ENCODE results near the gene TCF12.

The TCF12 gene

DNA sequence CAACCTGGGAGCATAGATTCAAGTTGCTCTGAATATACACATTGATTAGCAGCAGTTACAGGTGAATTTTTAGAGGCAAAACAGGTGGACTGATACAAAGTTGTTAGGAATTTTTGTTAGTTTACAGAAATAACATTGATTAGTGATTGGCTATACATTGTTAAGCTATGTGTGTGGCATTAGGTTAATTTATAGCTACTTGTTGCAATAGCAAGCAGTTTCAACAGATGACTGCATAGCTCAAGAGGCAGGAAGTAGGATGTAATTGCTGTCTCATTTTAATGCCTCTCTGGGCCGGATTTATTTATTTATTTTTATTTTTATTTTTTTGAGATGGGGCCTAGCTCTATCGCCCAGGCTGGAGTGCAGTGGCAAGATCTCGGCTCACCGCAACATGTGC lies 99.7 kb downstream of the TCF12 start:
- DNase-seq (ENCODE audit: low read depth) = no peak

DNA sequence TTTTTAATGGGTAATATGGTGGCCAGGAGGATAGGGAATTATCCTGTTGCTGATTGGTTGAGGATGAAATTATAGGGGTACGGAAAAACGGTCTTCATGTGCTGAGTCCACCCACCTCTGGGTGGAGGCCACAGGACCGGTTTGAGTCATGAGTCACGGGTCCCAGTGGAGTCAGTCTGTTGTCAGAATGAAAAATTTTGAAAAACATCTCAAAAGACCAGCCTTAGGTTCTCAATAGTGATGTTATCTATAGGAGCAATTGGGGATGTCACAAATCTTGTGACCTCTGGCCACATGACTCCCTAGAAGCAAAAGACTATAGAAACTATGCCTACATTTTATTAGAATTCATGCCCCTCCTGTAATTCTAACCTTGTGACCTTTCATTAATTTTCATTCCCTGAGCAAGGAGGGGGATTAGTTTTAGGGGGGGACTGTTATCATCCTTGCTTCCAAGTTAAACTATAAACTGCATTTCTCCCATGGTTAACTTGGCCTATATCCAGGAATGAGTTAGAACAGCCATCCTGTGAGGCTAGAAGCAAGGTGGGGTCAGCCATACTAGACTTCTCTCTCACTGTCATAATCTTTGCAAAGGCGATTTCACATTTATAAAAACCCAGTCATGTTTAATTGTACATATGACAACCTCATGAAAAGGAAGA lies 101.2 kb downstream of the TCF12 start:
- no peak for DNase-seq (ENCODE audit: low read depth)

DNA sequence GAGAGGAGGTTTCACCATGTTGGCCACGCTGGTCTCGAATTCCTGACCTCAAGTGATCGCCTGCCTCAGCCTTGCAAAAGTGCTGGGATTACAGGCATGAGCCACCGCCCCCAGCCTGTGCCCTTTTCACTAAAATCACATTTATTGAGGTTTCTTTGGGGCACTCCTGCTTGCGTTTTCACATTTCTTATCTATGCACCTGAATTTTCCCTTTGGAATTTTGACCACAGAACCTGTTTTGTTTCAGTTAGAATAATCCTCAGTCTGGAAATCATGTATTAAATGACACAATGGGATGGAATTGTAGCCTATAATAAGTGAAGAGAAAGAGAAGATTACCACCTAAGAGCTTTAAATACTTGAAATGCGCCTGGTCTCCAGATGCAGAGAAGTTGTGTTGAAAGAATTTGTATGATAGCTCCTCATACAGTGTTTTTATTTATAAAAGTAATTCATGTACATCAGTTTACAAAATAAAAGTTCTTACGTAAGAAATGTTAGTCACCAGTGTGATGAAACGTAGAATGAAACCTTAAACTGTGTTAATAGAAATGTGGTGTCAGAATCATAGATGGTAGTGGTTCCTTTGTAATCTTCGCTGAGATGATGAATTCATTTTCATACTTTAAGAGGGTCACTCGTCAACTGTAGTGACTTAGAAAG lies 107.0 kb downstream of the TCF12 start:
- no peak for DNase-seq (ENCODE audit: low read depth)

DNA sequence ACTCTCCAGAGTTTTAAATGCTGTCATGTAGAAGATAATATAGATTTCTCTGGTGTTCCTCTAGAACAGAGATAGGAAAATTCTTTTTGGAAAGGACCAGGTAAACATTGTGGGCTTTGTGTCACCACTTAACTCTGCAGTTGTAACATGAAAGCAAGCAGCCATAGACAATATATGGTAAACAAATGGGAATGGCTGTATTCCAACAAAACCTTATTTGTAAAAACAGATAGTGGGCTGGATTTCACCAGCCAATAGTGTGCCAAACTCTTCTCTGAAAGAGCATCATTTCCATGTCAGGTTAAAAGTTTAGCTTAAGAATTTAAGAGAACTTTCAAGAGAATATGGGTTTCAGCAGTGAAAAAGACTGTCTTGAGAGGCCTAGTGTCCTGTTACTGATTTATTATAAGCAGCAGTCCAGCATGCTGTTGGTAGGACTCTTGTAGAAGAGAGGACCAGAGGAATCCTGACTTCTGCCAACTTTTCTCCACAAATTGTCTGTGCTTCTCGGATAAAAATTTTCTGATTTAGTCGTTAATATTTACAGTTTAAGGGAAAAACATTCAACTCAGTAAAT lies 107.7 kb downstream of the TCF12 start:
- DNase-seq (ENCODE audit: low read depth) = no peak

DNA sequence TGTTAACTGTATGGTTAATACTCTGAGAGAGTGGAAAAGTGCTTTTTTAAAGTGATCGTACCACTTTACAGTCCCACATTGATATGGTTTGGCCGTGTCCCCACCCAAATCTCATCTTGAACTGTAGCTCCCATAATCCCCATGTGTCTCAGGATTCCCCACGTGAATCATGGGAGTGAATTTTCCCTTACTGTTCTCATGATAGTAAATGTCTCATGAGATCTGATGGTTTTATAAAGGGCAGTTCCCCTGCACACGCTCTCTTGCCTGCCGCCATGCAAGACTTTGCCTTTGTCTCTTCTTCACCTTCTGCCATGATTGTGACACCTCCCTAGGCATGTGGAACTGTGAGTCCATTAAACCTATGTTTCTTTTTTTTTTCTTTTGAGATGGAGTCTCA lies 109.2 kb downstream of the TCF12 start:
- no peak for DNase-seq (ENCODE audit: low read depth)

DNA sequence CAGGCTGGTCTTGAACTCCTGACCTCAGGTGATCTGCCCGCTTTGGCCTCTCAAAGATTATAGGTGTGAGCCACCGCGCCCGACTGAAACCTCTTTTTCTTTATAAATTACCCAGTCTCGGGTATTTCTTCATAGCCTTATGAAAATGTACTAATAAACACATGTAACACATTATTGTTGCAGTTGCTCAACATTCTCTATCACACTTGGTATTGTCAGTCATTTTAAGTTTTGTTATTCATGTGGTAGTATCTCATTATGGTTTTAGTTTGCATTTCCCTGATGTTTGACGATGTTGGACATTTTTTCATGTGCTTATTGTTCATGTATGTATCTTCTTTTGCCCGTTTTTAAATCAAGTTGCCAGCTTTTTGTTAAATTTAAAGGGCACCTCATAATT lies 109.7 kb downstream of the TCF12 start:
- DNase-seq (ENCODE audit: low read depth) = no peak

DNA sequence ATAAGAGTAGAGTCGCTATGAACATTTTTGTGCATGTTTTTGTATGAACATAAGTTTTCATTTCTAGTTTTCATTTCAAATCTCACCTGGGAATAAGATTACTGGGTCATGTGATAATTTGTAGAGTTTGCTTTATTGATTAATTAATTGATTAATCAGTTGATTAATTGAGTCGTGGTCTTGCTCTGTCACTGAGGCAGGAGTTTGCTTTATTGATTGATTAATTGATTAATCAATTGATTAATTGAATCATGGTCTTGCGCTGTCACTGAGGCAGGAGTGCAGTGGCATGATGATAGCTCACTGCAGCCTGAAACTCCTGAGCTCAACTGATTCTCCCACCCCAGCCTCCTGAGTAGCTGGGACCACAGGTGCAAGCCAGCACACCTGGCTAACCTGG lies 111.6 kb downstream of the TCF12 start:
- DNase-seq (ENCODE audit: low read depth) = no peak

DNA sequence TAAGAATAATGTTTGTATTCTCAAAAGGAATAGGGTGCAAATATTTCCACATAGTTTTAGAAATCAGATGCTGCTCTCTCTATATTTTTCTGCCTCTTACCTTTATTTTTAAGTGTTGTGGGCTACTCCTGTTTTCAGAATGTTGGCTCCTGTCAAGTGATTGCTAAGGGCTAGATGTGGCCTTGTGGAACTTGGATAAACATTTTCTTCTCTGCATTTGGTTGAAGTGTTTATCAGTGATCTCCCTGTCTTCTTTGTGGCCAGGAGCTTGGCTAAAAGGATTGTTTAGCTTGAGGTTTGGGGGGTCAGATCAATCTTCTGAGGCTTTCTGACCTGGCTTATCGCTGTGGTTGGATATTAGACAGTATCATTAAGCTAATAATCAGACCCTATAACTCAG lies 112.6 kb downstream of the TCF12 start:
- DNase-seq (ENCODE audit: low read depth) = no peak

DNA sequence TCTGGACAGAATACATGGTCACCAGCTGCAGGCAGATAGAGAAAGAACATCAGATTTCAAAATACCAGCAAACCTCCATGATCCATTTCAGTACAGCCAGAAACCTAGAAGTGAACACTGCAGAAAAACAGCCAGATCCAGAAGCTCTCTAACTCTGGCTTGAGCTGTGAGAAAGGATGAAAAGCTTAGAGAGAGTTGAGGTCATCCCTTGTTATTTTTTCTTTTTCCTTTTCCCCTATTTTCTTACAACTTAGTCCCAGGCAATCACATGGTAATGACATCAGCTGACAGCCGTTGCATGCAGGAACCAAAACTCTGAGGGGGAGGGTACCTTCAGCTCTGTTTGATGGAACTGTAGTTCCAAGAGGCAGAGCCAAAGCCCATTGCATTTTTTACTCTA lies 113.2 kb downstream of the TCF12 start:
- no peak for DNase-seq (ENCODE audit: low read depth)

DNA sequence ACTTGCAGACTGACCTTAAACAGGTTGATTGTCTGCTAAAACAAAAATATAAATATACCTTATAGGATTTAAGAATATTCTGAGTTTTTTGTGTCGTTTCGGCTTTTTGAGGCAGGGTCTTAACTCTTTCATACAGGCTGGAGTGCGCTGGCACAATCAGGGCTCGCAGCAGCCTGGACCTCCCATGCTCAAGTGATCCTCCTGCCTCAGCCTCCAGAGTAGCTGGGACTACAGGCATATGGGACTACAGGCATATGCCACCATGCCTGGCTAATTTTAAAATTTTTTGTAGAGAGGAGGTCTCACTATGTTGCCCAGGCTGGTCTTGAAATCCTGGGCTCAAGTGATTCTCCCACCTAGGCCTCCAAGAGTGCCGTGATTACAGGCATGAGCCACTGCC lies 113.9 kb downstream of the TCF12 start:
- no peak for DNase-seq (ENCODE audit: low read depth)

DNA sequence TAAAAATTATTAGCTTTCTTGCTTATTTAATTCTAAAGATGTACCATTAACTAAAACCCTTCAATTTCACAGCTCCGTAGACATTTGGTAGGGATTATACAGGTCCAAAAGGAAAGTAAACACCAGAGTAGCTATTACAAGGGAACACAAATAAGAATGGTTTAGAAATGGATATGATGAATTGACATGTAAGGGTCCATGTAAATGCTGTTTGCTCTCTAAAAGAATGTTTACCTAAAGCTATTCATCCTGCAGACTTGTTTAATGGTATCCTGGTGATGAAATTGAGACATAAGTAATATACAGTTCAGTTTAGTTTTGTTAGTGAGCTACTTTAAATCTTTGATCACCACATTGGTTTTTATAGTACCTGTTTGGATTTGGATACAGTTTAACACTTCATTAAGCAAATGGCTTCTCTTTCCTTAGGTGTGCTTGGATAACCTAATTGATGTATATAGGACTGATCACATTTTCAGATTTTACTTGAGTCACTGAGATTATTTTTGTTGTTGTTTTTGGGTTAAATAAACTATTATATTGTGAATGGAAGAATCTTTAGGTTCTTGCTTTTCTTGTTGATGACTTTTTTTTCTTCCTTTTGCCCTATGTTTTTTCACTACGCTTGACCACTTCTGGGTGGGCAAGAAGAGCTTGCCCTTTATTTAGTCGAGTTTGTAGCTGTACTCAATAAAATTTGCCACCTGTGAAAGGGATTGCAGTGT lies 115.4 kb downstream of the TCF12 start:
- DNase-seq (ENCODE audit: low read depth) = no peak

DNA sequence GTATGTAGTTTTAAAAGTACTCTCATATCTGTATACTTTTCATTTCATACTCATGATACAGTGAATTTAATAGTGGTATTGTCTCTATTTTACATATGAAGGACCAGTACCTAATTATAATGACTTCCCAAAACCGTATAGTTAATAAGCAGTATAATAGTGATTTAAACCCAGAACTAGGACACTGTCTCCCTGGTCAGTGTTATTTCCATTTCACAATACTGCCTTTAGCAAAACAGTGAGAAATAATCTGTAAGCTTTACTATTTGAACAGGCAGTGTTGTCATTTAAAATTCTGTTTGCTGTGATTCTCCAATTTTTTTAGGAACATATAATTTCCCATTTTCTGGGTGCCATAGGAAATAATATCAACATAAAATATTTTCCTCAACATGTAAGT lies 116.2 kb downstream of the TCF12 start:
- no peak for DNase-seq (ENCODE audit: low read depth)

DNA sequence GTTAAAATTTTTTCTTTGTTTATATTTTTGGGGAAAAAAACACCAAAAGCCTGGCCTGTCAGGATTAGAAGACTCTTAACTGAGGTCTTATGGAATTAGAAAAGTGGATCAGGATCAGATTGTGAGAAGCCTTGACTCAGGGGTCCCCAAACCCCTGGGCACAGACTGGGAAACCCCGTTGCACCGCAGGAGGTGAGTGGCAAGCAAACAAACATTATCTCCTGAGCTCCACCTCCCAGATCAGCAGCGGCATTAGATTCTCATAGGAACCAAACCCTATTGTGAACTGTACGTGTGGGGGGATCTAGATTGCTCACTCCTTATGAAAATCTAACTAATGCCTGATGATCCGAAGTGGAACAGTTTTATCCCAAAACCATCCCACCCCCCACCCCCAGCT lies 117.2 kb downstream of the TCF12 start:
- DNase-seq (ENCODE audit: low read depth) = no peak

DNA sequence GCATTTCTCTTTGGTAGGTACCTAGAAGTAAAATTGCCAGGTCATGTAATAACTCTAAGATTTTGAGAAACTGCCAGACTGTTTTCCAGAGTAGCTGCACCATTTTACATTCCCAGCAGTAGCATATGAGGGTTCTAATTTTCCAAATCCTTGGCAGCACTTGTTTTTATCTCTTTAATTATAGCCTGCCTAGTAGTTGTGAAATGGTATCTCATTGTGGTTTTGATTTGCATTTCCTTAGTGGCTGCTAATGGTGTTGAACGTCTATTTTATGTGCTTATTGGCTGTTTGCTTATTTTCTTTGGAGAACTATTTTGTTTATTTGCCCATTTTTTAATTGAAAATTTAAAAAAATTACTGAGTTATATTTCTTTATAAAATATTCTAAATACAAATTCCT lies 117.9 kb downstream of the TCF12 start:
- DNase-seq (ENCODE audit: low read depth) = no peak

DNA sequence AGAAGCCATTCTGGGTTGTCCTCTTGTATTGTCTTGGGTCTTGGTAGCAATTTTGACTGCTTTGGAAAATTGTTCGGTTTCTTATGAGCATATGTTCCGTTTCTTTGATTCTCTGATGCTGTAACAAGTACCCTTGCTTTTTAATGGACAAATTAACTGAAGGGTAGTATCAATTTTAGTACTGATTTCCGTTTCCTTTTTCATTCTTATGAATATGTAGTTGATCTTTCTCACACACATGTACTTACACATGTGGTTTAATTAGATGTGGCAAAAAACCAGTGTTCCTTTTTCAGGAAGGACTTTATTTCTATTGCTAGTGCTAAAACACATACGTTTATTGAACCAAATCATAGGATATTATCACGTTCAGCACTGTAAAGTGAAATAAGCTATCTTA lies 119.1 kb downstream of the TCF12 start:
- no peak for DNase-seq (ENCODE audit: low read depth)

DNA sequence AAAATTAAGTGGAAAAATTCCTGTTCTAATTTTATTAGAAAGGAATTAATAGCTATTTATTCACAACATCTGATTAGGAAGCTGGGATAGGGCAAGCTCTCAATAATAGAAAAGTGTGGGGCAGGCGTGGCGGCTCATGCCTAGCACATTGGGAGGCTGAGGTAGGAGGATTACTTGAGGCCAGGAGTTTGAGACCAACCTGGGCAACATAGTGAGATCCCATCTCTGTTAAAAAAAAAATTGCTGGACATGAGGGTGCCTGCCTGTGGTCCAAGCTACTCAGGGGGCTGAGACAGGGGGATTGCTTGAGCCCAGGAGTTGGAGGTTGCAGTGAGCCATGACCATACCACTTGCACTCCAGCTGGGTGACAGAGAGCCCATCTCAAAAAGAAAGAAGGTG lies 119.6 kb downstream of the TCF12 start:
- DNase-seq (ENCODE audit: low read depth) = no peak

DNA sequence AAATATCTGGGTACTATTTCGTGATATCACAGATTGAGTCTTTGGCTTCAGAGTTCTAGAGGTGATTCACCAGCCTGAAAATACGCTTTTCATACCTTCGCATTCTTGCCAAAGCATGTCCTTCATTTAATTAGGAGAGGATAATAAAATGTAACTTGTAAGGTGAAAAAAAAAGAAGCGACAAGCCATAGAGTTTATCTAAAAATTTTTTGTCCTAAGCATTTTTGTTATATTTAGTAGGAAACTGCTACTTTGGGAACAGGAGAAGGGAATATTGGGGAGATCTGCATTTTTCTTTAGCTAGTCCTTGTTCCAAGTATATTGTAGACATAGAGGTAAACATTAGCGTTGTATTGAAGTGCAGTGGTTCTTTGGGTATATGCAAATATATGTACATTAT lies 120.1 kb downstream of the TCF12 start:
- DNase-seq (ENCODE audit: low read depth) = no peak

DNA sequence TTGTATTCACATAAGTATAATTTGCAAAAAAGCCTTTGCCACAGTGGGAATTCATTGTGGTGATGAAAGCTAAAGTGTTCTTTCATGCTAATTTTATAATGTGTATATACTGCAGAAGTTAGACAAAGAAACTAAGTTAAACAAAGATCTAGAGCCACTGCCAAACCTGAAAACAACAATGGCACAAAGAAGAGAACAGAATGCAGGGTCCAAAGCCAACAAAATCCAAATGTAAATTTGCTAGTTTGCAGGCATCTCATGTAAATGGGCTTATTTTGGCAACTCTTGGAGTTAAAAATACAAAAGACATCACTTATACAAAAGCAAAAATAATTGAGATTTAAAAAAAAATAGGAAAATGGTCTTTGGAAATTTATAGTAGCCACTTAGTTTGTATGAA lies 123.0 kb downstream of the TCF12 start:
- DNase-seq (ENCODE audit: low read depth) = no peak

DNA sequence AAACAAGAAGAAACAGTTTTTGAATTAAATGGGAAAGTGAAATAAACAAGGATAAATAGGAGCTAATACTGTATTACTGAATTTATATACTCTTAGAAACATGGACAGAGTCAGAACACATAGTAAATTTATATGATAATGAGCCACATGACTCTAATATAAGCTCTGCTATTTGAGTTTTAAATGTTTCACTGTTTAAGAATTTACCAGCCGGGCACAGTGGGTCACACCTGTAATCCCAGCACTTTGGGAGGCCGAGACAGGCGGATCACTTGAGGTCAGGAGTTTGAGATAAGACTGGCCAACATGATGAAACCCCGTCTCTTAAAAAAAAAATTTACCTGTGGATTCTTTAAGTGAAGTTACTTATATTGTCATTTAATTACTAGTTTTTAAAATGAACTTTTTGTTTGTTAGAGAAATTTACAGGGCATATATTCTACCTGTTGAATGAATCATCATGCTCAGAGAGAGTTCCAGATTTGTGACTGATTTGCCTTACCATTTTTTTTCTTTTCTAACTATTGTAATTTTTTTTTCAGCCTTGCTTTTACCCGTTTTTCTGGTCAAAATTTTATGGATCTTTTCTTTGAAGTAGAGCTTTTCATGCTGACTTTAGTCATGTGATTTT lies 125.7 kb downstream of the TCF12 start:
- no peak for DNase-seq (ENCODE audit: low read depth)

DNA sequence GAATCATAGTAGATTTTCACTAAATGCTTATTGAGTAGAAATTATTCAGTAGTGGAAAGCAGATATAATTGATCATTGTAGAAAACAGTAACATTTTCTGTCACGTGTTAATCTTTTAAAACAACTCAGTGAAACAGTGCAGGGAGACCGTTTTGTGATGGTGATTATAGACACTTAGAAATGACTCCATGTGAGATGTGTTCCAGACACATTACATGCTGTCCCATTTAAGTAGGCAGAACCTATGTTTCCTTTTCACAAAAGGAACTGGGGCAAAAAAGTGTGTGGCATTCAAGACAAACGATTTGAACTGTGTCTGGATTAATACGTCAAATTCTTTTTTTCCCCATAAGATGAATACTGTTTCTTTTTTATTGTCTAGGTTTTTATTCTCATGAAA lies 126.5 kb downstream of the TCF12 start:
- DNase-seq (ENCODE audit: low read depth) = no peak

DNA sequence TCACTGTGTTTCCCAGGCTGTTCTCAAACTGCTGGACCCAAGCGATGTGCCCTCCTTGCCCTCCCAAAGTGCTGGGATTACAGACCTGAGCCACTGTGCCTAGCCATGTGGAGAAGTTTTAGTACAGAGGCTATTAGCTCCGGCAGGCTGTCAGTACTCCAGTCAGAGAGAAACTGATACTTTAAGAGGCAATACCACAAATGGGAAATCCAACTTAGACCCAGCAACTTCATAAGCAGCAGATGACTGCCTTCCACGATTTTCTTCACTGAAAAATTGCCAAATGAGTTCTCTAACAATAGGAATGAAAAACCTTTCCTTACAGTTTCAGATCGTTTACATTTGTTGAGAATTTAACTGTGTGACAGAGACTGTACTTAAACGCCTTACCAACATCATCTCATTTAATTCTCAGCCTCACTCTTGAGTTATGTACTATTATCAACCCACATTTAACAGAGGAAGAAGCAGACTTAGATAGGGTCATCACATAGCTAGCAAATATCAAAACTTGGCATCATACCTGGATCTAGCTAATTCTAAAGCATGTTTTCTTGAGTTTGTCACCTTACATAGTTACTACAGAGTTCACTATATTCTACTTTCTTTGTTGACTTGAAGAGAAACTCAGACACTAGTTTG lies 127.4 kb downstream of the TCF12 start:
- no peak for DNase-seq (ENCODE audit: low read depth)

DNA sequence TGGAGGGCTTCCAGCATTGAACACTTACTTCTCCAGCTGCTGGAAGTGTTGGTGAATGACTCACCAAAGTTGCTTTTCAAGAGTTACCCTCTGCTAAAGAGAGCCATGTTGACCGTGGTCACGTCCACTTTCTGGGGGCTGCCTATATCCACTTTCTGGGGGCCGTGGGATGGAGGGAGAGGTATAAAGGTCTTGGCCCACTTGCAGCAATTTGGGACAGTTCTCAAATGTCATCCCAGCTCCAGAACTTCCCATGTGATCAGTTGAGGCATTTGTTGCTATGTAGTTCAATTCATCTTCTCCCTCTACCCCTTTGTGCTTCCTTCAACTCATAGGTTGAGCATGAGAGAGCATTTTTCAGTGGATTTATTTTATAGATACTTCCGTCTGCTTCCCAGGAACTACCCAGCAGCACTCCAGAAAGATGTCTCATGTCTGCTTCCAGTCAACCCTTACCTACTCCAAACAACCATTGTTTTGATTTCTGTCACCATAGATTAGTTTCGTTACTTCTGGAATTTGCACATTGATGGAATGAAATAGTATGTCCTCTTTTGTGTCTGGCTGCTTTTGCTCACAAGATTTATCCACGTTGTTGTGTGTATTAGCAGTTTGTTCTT lies 130.6 kb downstream of the TCF12 start:
- DNase-seq (ENCODE audit: low read depth) = no peak

All from T follicular helper cell (primary cell).